A549 (cell line): ENCODE results near the gene SIX2. TPM values are rescaled to one million over a fixed set of nuclear protein-coding genes. Genes with fewer than 3 reads are reported as not detected.

Source experiments
- polyA plus RNA-seq, 4 experiments: library from polyadenylated mRNA; depleted of rRNA in 3 of 4; stranded (reverse); fragments of >200 nt; fragmentation: RNase III in 1 of 4; extraction: RNeasy Plus Mini Kit Qiagen cat#74134 plus additional on column Dnase treatment in 1 of 4; gene quantifications; 2 replicates in 3 of 4; 3 replicates in 1 of 4; pipeline ENCODE4 v1.2.3, GENCODE V29; 2011 to 2017

Gene SIX2
- polyA plus RNA-seq, 2 of the 4 experiments (the other 2 are of a cell fraction) = 0.10 to 0.15 TPM

Other genes starting within 250 kb of the SIX2 start
- 0.12 and 0.22 TPM in 2 replicates for gene SIX3, start 67.8 kb downstream of the SIX2 start, polyA plus RNA-seq (2011; rRNA removed)
- 0.41 to 0.73 TPM (median 0.59 TPM) in 3 replicates for gene SIX3, start 67.8 kb downstream of the SIX2 start, polyA plus RNA-seq (2017; fragmentation: RNase III; extraction: RNeasy Plus Mini Kit Qiagen cat#74134 plus additional on column Dnase treatment)